Ramos (cell line): ENCODE data around the gene AKT1S1.

Source experiments
- in situ Hi-C: fragments of 300-500 bp; cut with MboI; formaldehyde crosslinking; loops from one replicate; pipeline ENCODE4 v1.14.3; 2022; ENCODE audit warnings: low sequenced_read_pairs; ENCODE audit not compliant: unreplicated experiment

The AKT1S1 gene

GRCh38 chr19:49871349-49871985 is 5.7 kb downstream of the AKT1S1 start:
- in situ Hi-C loops: no loop called here

- in situ Hi-C loops: no loop called here
Measured at GRCh38 chr19:49870309-49870901, 6.8 kb downstream of the AKT1S1 start.

- in situ Hi-C loops: no loop called here
Measured at GRCh38 chr19:49869484-49870308, 7.5 kb downstream of the AKT1S1 start.

GRCh38 chr19:49869009-49869483 is 8.1 kb downstream of the AKT1S1 start:
- in situ Hi-C loops: no loop called here

- in situ Hi-C loops: no loop called here
Measured at GRCh38 chr19:49866933-49867782, 10.0 kb downstream of the AKT1S1 start, which contains the start of gene PNKP. TSS of gene PNKP (minus strand) at chr19:49867576. CDS start at chr19:49867204, 372 bp downstream.

- in situ Hi-C loops: no loop called here
Measured at GRCh38 chr19:49864890-49865289, 12.3 kb downstream of the AKT1S1 start.

- in situ Hi-C loops: no loop called here
Measured at GRCh38 chr19:49863935-49864320, 13.2 kb downstream of the AKT1S1 start.

GRCh38 chr19:49863254-49863934 is 13.8 kb downstream of the AKT1S1 start:
- in situ Hi-C loops: no loop called here

GRCh38 chr19:49862391-49863253 is 14.5 kb downstream of the AKT1S1 start:
- in situ Hi-C loops: no loop called here

GRCh38 chr19:49861541-49862378 is 15.4 kb downstream of the AKT1S1 start:
- in situ Hi-C loops: no loop called here

GRCh38 chr19:49861107-49861506 is 16.0 kb downstream of the AKT1S1 start:
- in situ Hi-C loops: no loop called here

GRCh38 chr19:49860336-49861102 is 16.6 kb downstream of the AKT1S1 start:
- in situ Hi-C loops: no loop called here

- in situ Hi-C loops: no loop called here
Measured at GRCh38 chr19:49859682-49860335, 17.3 kb downstream of the AKT1S1 start.

- in situ Hi-C loops: no loop called here
Measured at GRCh38 chr19:49858088-49858985, 18.8 kb downstream of the AKT1S1 start.

- in situ Hi-C loops: no loop called here
Measured at GRCh38 chr19:49857838-49858087, 19.4 kb downstream of the AKT1S1 start.
